RWPE2 (cell line): Measurements from ENCODE around the gene C4orf36.

ENCODE experiments used
- ATAC-seq: fragments of 200-7000 bp; cut with Tn5 transposase; 3 replicates; pipeline ENCODE4 v1.9.1; 2021; ENCODE audit warnings: low read depth
- DNase-seq: peaks from one replicate; pipeline ENCODE4 v3.0.0-alpha.2; 2020; ENCODE audit warnings: low spot score
- H3K27ac ChIP-seq: fragments of 450-650 bp; 2 replicates; pipeline ENCODE4 v1.5.1; 2017; ENCODE audit warnings: mild to moderate bottlenecking; ENCODE audit not compliant: poor library complexity, severe bottlenecking
- H3K27me3 ChIP-seq: fragments of 250-450 bp; sonication (Bioruptor Pico); 2 replicates; pipeline ENCODE4 v1.5.1; 2021; ENCODE audit warnings: mild to moderate bottlenecking, moderate library complexity; ENCODE audit not compliant: insufficient read depth, poor library complexity, severe bottlenecking
- H3K36me3 ChIP-seq: fragments of 250-450 bp; sonication (Bioruptor Pico); 2 replicates; pipeline ENCODE4 v1.5.1; 2020; ENCODE audit warnings: low read depth, mild to moderate bottlenecking, moderate library complexity
- H3K4me1 ChIP-seq: fragments of 250-450 bp; sonication (Bioruptor Pico); 2 replicates; pipeline ENCODE4 v1.5.1; 2021; ENCODE audit warnings: mild to moderate bottlenecking, moderate library complexity; ENCODE audit not compliant: insufficient read depth, poor library complexity, severe bottlenecking
- H3K4me3 ChIP-seq: fragments of 250-450 bp; sonication (Bioruptor Pico); 2 replicates; pipeline ENCODE4 v1.5.1; 2021; ENCODE audit warnings: mild to moderate bottlenecking, moderate library complexity; ENCODE audit not compliant: severe bottlenecking
- H3K9me3 ChIP-seq: fragments of 250-450 bp; sonication (Bioruptor Pico); 2 replicates; pipeline ENCODE4 v1.5.1; 2021; ENCODE audit warnings: mild to moderate bottlenecking, moderate library complexity; ENCODE audit not compliant: severe bottlenecking
- CTCF ChIP-seq: fragments of 450-650 bp; IDR thresholded peaks from one replicate; pipeline ENCODE4 v1.5.1; 2017; ENCODE audit warnings: mild to moderate bottlenecking, moderate library complexity; ENCODE audit not compliant: poor library complexity, severe bottlenecking

The C4orf36 gene

GRCh38 chr4:86928400-86929255 lies 36.4 kb upstream of the C4orf36 start:
- DNase-seq (no peak), ATAC-seq (no peak)
- TF ChIP-seq CTCF = no peak
- Histone ChIP-seq H3K4me1 (peaks cover 45% of the 10 kb centered on the region), H3K27me3 (no peaks in the 10 kb centered on the region), H3K9me3 (no peaks in the 10 kb centered on the region), H3K36me3 (no peaks in the 10 kb centered on the region), H3K27ac (peak overlapping the region; percentile 91), H3K4me3 (no peak overlapping the region)

GRCh38 chr4:86927843-86928395 lies 35.7 kb upstream of the C4orf36 start:
- H3K36me3 ChIP-seq = no peaks in the 10 kb centered on the region
- ATAC-seq = peak; percentile 78

GRCh38 chr4:86926435-86927086 lies 34.3 kb upstream of the C4orf36 start:
- no peaks in the 10 kb centered on the region for H3K9me3 ChIP-seq
- H3K27ac ChIP-seq = peak overlapping the region; percentile 91
- DNase-seq = no peak
- H3K4me3 ChIP-seq = no peak overlapping the region
- TF ChIP-seq CTCF = no peak
- peak; percentile 59 for ATAC-seq
- peaks cover 48% of the 10 kb centered on the region for H3K4me1 ChIP-seq
- no peaks in the 10 kb centered on the region for H3K27me3 ChIP-seq
- no peaks in the 10 kb centered on the region for H3K36me3 ChIP-seq

More at GRCh38 chr4:86927843-86928395, 35.7 kb upstream of the C4orf36 start:
- DNase-seq = peak; percentile 72
- Histone ChIP-seq H3K4me3 (no peak overlapping the region), H3K4me1 (peaks cover 41% of the 10 kb centered on the region), H3K9me3 (no peaks in the 10 kb centered on the region), H3K27ac (peak overlapping the region; percentile 91), H3K27me3 (no peaks in the 10 kb centered on the region)
- TF ChIP-seq CTCF = no peak

- H3K9me3 ChIP-seq = no peaks in the 10 kb centered on the region
- H3K27me3 ChIP-seq = no peaks in the 10 kb centered on the region
- TF ChIP-seq CTCF = no peak
- no peaks in the 10 kb centered on the region for H3K36me3 ChIP-seq
- no peak overlapping the region for H3K4me3 ChIP-seq
- DNase-seq (no peak), ATAC-seq (peak; percentile 20)
- peak overlapping the region; percentile 91 for H3K27ac ChIP-seq
- peaks cover 48% of the 10 kb centered on the region for H3K4me1 ChIP-seq
These were observed 32.6 kb upstream of the C4orf36 start for GRCh38 chr4:86924811-86925210.
